ENCODE results near the gene PPFIBP2.

PPFIBP2 gene

DNA sequence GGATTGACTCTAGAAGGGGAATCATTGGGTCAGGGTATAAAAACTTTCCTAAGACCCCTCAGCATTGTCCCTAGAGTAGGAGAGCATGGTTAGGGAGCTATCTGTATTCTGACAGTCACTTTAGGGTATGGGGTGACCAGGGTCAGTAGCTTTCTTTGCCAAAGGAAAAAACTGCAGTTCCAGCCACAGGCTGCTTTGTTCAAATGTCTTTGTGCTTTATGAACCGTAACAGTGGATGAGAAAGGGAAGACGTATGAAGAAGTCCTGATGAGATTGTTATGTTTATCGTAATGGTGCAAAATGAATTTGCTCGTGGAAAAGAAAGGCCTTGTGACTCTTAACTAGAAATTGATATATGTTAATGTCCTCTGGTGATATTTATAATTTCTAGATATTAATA lies 129.5 kb downstream of the PPFIBP2 start:
- TF ChIP-seq CTCF (IDR thresholded peaks at IDR 0.05) = no peak

DNA sequence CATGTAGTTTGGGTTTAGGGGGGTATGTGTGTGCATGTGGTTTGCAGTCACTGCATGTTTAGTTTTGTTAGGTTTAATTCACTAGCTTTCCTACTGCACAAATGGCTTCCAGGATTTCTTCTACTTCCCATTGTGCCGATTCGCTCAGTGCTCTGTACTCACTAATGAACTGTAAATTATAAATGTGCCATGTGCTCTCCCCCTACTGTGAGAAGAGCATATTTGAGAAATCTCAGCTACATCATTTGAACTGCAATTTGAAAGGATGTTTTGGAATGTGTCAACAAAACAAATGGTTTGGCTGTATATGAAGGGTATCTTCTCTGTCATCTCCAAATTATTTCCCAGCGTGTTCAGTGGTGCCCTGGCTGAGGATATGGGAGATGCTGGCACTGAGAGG lies 131.4 kb downstream of the PPFIBP2 start:
- no peak for TF ChIP-seq CTCF (IDR thresholded peaks at IDR 0.05)

- no peak for TF ChIP-seq CTCF (IDR thresholded peaks at IDR 0.05)
Measured at GRCh38 chr11:7646866-7647265, 133.1 kb downstream of the PPFIBP2 start.

GRCh38 chr11:7648264-7648663 lies 134.5 kb downstream of the PPFIBP2 start:
- TF ChIP-seq CTCF (IDR thresholded peaks at IDR 0.05) = no peak

DNA sequence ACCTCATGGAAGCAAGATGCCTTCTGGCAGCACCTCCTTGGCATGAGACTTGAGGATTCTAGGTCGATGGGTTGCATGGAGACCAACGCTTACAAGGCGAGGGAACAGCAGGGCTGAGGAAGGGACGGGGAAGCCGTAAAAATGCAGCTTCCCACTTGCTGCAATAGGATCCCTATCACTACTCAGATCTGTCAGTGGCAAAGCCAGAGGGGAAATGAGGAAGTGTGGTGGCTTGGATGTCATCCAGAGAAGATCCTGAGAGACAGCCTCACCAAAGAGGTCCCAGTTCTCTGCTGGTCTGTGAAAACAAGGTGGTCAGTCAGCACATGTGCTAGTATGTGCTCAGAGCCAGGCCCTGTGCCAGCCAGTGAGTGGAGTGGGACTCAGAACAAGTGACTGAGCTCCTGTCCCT lies 137.3 kb downstream of the PPFIBP2 start:
- TF ChIP-seq CTCF (IDR thresholded peaks at IDR 0.05) = no peak

- TF ChIP-seq CTCF (IDR thresholded peaks at IDR 0.05) = no peak
Measured at GRCh38 chr11:7651700-7652099, 137.9 kb downstream of the PPFIBP2 start.

GRCh38 chr11:7654195-7654705 lies 140.5 kb downstream of the PPFIBP2 start:
- TF ChIP-seq CTCF (IDR thresholded peaks at IDR 0.05) = no peak

Measured in LNCAP (cell line).